NOMO-1 treated with dmso at 0.1 percent for 144 hours (cell line): ENCODE measurements around the gene ETV6.

Source experiments
- DNase-seq: peaks from one replicate; lab custom pipeline; 2025; ENCODE audit not compliant: unreplicated experiment; lab: John Stamatoyannopoulos, UW

Gene ETV6

GRCh38 chr12:11877869-11878780, 228.7 kb downstream of the ETV6 start:
- no peak for DNase-seq

GRCh38 chr12:11879306-11879705, 229.8 kb downstream of the ETV6 start:
- no peak for DNase-seq

- DNase-seq = no peak
These were observed 230.9 kb downstream of the ETV6 start for GRCh38 chr12:11880381-11880780.

GRCh38 chr12:11881835-11882234, 232.4 kb downstream of the ETV6 start:
- DNase-seq = no peak

GRCh38 chr12:11882301-11883019, 233.0 kb downstream of the ETV6 start:
- no peak for DNase-seq

- DNase-seq = no peak
These were observed 234.6 kb downstream of the ETV6 start for GRCh38 chr12:11884116-11884515.

- DNase-seq = peak; percentile 36
These were observed 235.2 kb downstream of the ETV6 start for GRCh38 chr12:11884706-11885105.

- DNase-seq = no peak
These were observed 236.0 kb downstream of the ETV6 start for GRCh38 chr12:11885261-11886038.

- no peak for DNase-seq
These were observed 236.9 kb downstream of the ETV6 start for GRCh38 chr12:11886339-11886738.

GRCh38 chr12:11888029-11888428, 238.6 kb downstream of the ETV6 start:
- DNase-seq = no peak

GRCh38 chr12:11891346-11891745, 241.9 kb downstream of the ETV6 start:
- DNase-seq = peak; percentile 8

GRCh38 chr12:11891754-11892386, 242.4 kb downstream of the ETV6 start:
- DNase-seq = no peak

GRCh38 chr12:11893998-11894397, 244.5 kb downstream of the ETV6 start:
- no peak for DNase-seq

GRCh38 chr12:11894890-11895289, 245.4 kb downstream of the ETV6 start:
- DNase-seq = no peak

GRCh38 chr12:11895421-11896078, 246.1 kb downstream of the ETV6 start:
- DNase-seq = peak; percentile 16

- no peak for DNase-seq
These were observed 247.0 kb downstream of the ETV6 start for GRCh38 chr12:11896417-11896929.

- no peak for DNase-seq
These were observed 248.4 kb downstream of the ETV6 start for GRCh38 chr12:11897923-11898322.

GRCh38 chr12:11901701-11902524, 252.4 kb downstream of the ETV6 start:
- DNase-seq = no peak

GRCh38 chr12:11902525-11902875, 253.0 kb downstream of the ETV6 start:
- no peak for DNase-seq
